GM23248 (cell line): Measurements from ENCODE around the gene PTPN7.

Source experiments
- EZH2 ChIP-seq: fragments of 200-600 bp; sonication (generic); IDR thresholded peaks from 2 replicates; pipeline ENCODE4 v1.6.1; 2018; ENCODE audit warnings: antibody characterized with exemption, mild to moderate bottlenecking; ENCODE audit not compliant: insufficient read depth, poor library complexity, severe bottlenecking
- EZH2phosphoT487 ChIP-seq: fragments of 200-600 bp; sonication (generic); IDR thresholded peaks from 2 replicates; pipeline ENCODE4 v1.6.1; 2018; ENCODE audit warnings: antibody characterized with exemption, moderate library complexity, mild to moderate bottlenecking, low read depth; ENCODE audit not compliant: insufficient read depth

DNA sequence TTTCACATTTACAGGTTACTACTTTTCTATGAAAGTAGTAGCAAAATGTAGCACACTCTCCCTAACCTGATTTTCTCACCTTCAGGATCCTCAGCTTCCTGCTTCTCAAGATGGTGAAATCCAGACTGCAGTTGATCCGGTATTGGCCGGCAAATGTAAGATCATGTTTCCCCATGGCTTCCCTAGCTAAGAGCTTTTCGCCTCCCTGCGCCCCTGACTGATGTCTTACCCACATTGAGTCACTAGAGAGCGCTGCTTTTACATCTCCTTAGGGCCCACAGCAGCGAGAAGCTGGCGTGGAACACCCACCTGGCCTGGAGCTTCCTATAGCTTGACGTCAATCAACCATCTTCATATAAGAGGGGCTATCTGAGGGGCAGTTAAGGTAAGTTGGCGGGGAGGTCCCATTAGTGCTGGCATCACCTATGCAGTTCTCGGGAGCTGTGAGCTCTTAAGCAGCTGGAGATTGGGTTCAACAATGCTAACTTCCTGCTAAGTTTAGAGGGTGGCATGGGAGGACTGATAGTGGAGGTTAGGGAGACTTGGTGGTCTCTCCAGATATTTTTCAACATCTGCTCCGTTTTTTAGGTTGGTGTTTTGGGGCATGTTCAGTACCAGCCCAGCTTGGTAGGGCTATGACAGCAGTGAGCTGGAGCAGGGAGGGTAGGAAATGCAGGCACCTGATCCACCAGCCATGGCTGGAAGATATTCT lies 5.5 kb downstream of the PTPN7 start:
- TF ChIP-seq EZH2: no peak
- no peak for TF ChIP-seq EZH2phosphoT487
